IMR-90 (cell line): Measurements from ENCODE around the gene SCGB2A2. TPM values are rescaled to one million over a fixed set of nuclear protein-coding genes. Genes with fewer than 3 reads are reported as not detected.

ENCODE experiments used
- ATAC-seq: fragments of 200-7000 bp; cut with Tn5 transposase; 2 replicates; pipeline ENCODE4 v1.9.1; 2020; ENCODE audit warnings: low read depth, mild to moderate bottlenecking, moderate library complexity
- BruUV-seq: library from RNA; stranded (reverse); fragments of 400-500 nt; replicated peaks from 2 replicates; lab custom pipeline; 2021; lab: Mats Ljungman, UMichigan
- CTCF ChIA-PET: fragments of 300-600 bp; formaldehyde crosslinking; extraction: SDS; loops from one replicate; lab custom pipeline; 2021; ENCODE audit warnings: antibody characterized with exemption; lab: Yijun Ruan, JAX
- POLR2A ChIA-PET: fragments of 300-600 bp; sonication (Branson Sonifier 250); formaldehyde crosslinking; loops from one replicate; lab custom pipeline; 2022; ENCODE audit warnings: antibody characterized with exemption; ENCODE audit not compliant: unreplicated experiment; lab: Charles Lee
- DNase-seq: peaks from one replicate; pipeline ENCODE4 v3.0.0; 2013
- H2AFZ ChIP-seq: replicated peaks from 2 replicates; pipeline ENCODE3; 2013; ENCODE audit warnings: low read length, mild to moderate bottlenecking; ENCODE audit not compliant: poor library complexity
- H2AK5ac ChIP-seq: 2 replicates; pipeline ENCODE4 v1.6.1; 2013; ENCODE audit warnings: low read depth, low read length, inconsistent platforms
- H2AK9ac ChIP-seq: replicated peaks from 2 replicates; pipeline ENCODE3; 2013; ENCODE audit warnings: mild to moderate bottlenecking, low read depth, low read length, moderate library complexity; ENCODE audit not compliant: poor library complexity
- H2BK120ac ChIP-seq: 2 replicates; pipeline ENCODE4 v1.6.1; 2013; ENCODE audit warnings: low read depth, low read length, inconsistent platforms
- H2BK15ac ChIP-seq: 3 replicates; pipeline ENCODE4 v1.6.1; 2013; ENCODE audit warnings: low read depth, low read length, inconsistent platforms
- H2BK20ac ChIP-seq: 2 replicates; pipeline ENCODE4 v1.6.1; 2013; ENCODE audit warnings: low read depth, mild to moderate bottlenecking, inconsistent platforms, low read length, moderate library complexity
- H2BK5ac ChIP-seq: 2 replicates; pipeline ENCODE4 v1.6.1; 2013; ENCODE audit warnings: mild to moderate bottlenecking, low read depth, low read length, inconsistent platforms; ENCODE audit not compliant: poor library complexity, severe bottlenecking
- H3K14ac ChIP-seq: replicated peaks from 2 replicates; pipeline ENCODE4 v1.6.1; 2013; ENCODE audit warnings: low read depth, low read length, inconsistent platforms
- H3K18ac ChIP-seq: 2 replicates; pipeline ENCODE4 v1.6.1; 2013; ENCODE audit warnings: low read depth, low read length, control low read depth
- H3K23ac ChIP-seq: 2 replicates; pipeline ENCODE4 v1.6.1; 2013; ENCODE audit warnings: low read depth, low read length, inconsistent platforms
- H3K27ac ChIP-seq: 2 replicates; pipeline ENCODE4 v1.5.1; 2013; ENCODE audit warnings: mild to moderate bottlenecking, control low read depth, low read length; ENCODE audit not compliant: insufficient read depth
- H3K27me3 ChIP-seq: 2 replicates; pipeline ENCODE4 v1.6.1; 2013; ENCODE audit warnings: low read length; ENCODE audit not compliant: control insufficient read depth, insufficient read depth
- H3K36me3 ChIP-seq: 2 replicates; pipeline ENCODE4 v1.6.1; 2013; ENCODE audit warnings: low read length, mixed read lengths; ENCODE audit not compliant: control insufficient read depth, insufficient read depth
- H3K4ac ChIP-seq: 2 replicates; pipeline ENCODE4 v1.6.1; 2013; ENCODE audit warnings: low read depth, low read length, inconsistent platforms
- H3K4me1 ChIP-seq: 2 replicates; pipeline ENCODE4 v1.6.1; 2013; ENCODE audit warnings: low read length, mixed read lengths; ENCODE audit not compliant: control insufficient read depth, insufficient read depth
- H3K4me2 ChIP-seq: 2 replicates; pipeline ENCODE4 v1.6.1; 2013; ENCODE audit warnings: low read depth, mild to moderate bottlenecking, control low read depth, low read length, moderate library complexity
- H3K4me3 ChIP-seq: 2 replicates; pipeline ENCODE4 v1.5.1; 2013; ENCODE audit warnings: low read depth, mild to moderate bottlenecking, control low read depth, low read length, moderate library complexity; ENCODE audit not compliant: insufficient read depth
- H3K56ac ChIP-seq: 2 replicates; pipeline ENCODE4 v1.6.1; 2013; ENCODE audit warnings: low read length, inconsistent platforms; ENCODE audit not compliant: insufficient read depth; ENCODE audit errors: extremely low read depth
- H3K79me1 ChIP-seq, 2 experiments: 2 replicates each; pipeline ENCODE4 v1.6.1; 2013; ENCODE audit warnings: low read length in 2 of 2, inconsistent platforms in 1 of 2, low read depth in 1 of 2
- H3K9ac ChIP-seq: 2 replicates; pipeline ENCODE4 v1.6.1; 2013; ENCODE audit warnings: low read depth, low read length, control low read depth
- H3K9me1 ChIP-seq: 2 replicates; pipeline ENCODE4 v1.6.1; 2013; ENCODE audit warnings: low read length, inconsistent platforms; ENCODE audit not compliant: insufficient read depth
- H3K9me3 ChIP-seq: 2 replicates; pipeline ENCODE4 v1.6.1; 2013; ENCODE audit warnings: low read length; ENCODE audit not compliant: control insufficient read depth, insufficient read depth
- H4K20me1 ChIP-seq: 2 replicates; pipeline ENCODE4 v1.6.1; 2013; ENCODE audit warnings: low read length, inconsistent platforms; ENCODE audit not compliant: insufficient read depth
- H4K5ac ChIP-seq: 2 replicates; pipeline ENCODE4 v1.6.1; 2013; ENCODE audit warnings: mild to moderate bottlenecking, low read depth, low read length, control low read depth
- H4K8ac ChIP-seq, 2 experiments: 2 replicates each; pipeline ENCODE4 v1.6.1; 2013; ENCODE audit warnings: low read depth in 2 of 2, low read length in 2 of 2, control low read depth in 1 of 2, inconsistent platforms in 1 of 2
- H4K91ac ChIP-seq: 2 replicates; pipeline ENCODE4 v1.6.1; 2013; ENCODE audit warnings: low read depth, low read length, inconsistent platforms; ENCODE audit not compliant: insufficient read depth
- BHLHE40 ChIP-seq: fragments of 150-350 bp; IDR thresholded peaks from 2 replicates; pipeline ENCODE4 v1.6.1; 2016; ENCODE audit warnings: mild to moderate bottlenecking, low read depth, low read length
- CEBPB ChIP-seq: IDR thresholded peaks from 2 replicates; pipeline ENCODE4 v1.6.1; 2012; ENCODE audit warnings: low read depth, low read length, improper control_type of control experiment
- CHD1 ChIP-seq: IDR thresholded peaks from 2 replicates; pipeline ENCODE4 v1.6.1; 2012; ENCODE audit warnings: low read depth, low read length, improper control_type of control experiment
- FOS ChIP-seq: fragments of 150-350 bp; IDR thresholded peaks from 2 replicates; pipeline ENCODE4 v1.6.1; 2016; ENCODE audit warnings: low read depth, low read length
- MAFK ChIP-seq: IDR thresholded peaks from 2 replicates; pipeline ENCODE4 v1.6.1; 2012; ENCODE audit warnings: low read depth, low read length, improper control_type of control experiment
- MAZ ChIP-seq: IDR thresholded peaks from 2 replicates; pipeline ENCODE4 v1.6.1; 2012; ENCODE audit warnings: low read depth, mild to moderate bottlenecking, low read length, improper control_type of control experiment, moderate library complexity, borderline replicate concordance
- MXI1 ChIP-seq: IDR thresholded peaks from 2 replicates; pipeline ENCODE4 v1.6.1; 2012; ENCODE audit warnings: low read depth, mild to moderate bottlenecking, low read length, moderate library complexity, borderline replicate concordance
- NFE2L2 ChIP-seq: fragments of 150-350 bp; IDR thresholded peaks from 2 replicates; pipeline ENCODE4 v1.6.1; 2016; ENCODE audit warnings: low read depth, mild to moderate bottlenecking, low read length
- POLR2A ChIP-seq: IDR thresholded peaks from 2 replicates; pipeline ENCODE4 v1.6.1; 2012; ENCODE audit warnings: mild to moderate bottlenecking, low read depth, low read length
- RAD21 ChIP-seq: IDR thresholded peaks from 2 replicates; pipeline ENCODE4 v1.6.1; 2012; ENCODE audit warnings: low read length, improper control_type of control experiment
- RCOR1 ChIP-seq: IDR thresholded peaks from 2 replicates; pipeline ENCODE4 v1.6.1; 2012; ENCODE audit warnings: mild to moderate bottlenecking, low read length, improper control_type of control experiment; ENCODE audit not compliant: insufficient replicate concordance
- RFX5 ChIP-seq: IDR thresholded peaks from 2 replicates; pipeline ENCODE4 v1.8.0; 2012; ENCODE audit warnings: low read depth, mild to moderate bottlenecking, low read length, moderate library complexity
- SMC3 ChIP-seq: fragments of 150-350 bp; IDR thresholded peaks from 2 replicates; pipeline ENCODE4 v1.6.1; 2016; ENCODE audit warnings: low read depth, mild to moderate bottlenecking, antibody characterized with exemption, low read length, moderate library complexity
- WGBS, 2 experiments: methylation state at CpG; one replicate each; pipeline versions ENCODE4 v1.1.5 to v1.1.7; 2013; ENCODE audit warnings: missing lambda C conversion rate in 2 of 2; ENCODE audit not compliant: insufficient read length in 1 of 2; ENCODE audit errors: extremely low coverage in 2 of 2; 5-methylcytosine and 5-hydroxymethylcytosine counted together
- dilution Hi-C: fragments of 300-500 bp; cut with HindIII; formaldehyde crosslinking; loops from one replicate; pipeline ENCODE4 v1.14.3; 2018; ENCODE audit warnings: low sequenced_read_pairs; ENCODE audit not compliant: unreplicated experiment
- in situ Hi-C: fragments of 300-500 bp; cut with MboI; formaldehyde crosslinking; loops from 3 replicates; pipeline ENCODE4 v1.14.3; 2019; ENCODE audit warnings: low sequenced_read_pairs, inconsistent platforms, mixed read lengths
- intact Hi-C: fragments of 100-400 bp; cut with micrococcal nuclease; formaldehyde crosslinking; loops from 2 replicates; pipeline ENCODE4 v1.10.0; 2022
- polyA plus RNA-seq, 3 experiments: library from polyadenylated mRNA; depleted of rRNA; stranded (reverse); fragments of >200 nt; gene quantifications; 2 replicates each; pipeline ENCODE4 v1.2.3, GENCODE V29; 2012; ENCODE audit warnings: low replicate concordance in 1 of 3
- total RNA-seq: library from RNA; depleted of rRNA; stranded (reverse); fragments of >200 nt; gene quantifications from 2 replicates; pipeline ENCODE4 v1.2.3, GENCODE V29; 2012
- TF ChIP-seq, protein P1 (sequence below): fragments of 150-350 bp; IDR thresholded peaks from 2 replicates; pipeline ENCODE4 v1.6.1; 2016; ENCODE audit warnings: low read depth, mild to moderate bottlenecking, low read length, moderate library complexity, borderline replicate concordance
- TF ChIP-seq, protein P2 (sequence below): fragments of 150-350 bp; IDR thresholded peaks from 2 replicates; pipeline ENCODE4 v1.6.1; 2017; ENCODE audit warnings: mild to moderate bottlenecking, antibody characterized with exemption, low read length, low read depth
- TF ChIP-seq, protein P3 (sequence below): conservative IDR thresholded peaks from 2 replicates; pipeline ENCODE4 v1.5.1; 2012; ENCODE audit warnings: mild to moderate bottlenecking, low read depth, low read length, improper control_type of control experiment

Gene SCGB2A2
- total and polyA plus RNA-seq, 2 of the 4 experiments (the other 2 are of a cell fraction) = not detected

DNA sequence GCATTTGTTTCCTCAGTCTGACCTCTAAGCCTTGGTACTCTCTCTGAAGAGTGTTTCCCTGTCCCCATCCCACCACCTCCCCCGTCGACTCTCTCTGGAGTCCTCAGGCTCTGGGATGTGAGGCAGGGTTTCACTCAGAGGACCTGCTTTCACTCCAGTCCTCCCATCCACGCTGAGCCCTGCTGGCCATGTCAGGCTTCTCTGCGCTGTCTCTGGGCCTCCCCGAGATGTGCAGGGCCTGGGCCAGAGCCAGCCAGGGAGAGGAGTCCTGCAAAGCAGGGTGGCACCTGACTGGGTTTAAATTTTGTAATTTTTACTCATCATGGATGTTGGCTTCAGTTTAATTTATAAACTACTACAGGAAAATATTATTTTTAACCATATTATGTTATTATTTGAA, 3.3 kb downstream of the SCGB2A2 start:
- CTCF ChIA-PET = interaction anchor here (0.5 kb wide), 1 partner anchor 93 kb away, joined by 3 read pairs; no protein-coding TSS in a partner anchor
- H4K5ac ChIP-seq = no peak overlapping the region
- H3K27me3 ChIP-seq = peaks cover 2% of the 10 kb centered on the region; the same call in 1 of the 2 replicates
- H3K18ac ChIP-seq = no peak overlapping the region
- intact Hi-C loops (no loop called here), dilution Hi-C loops (no loop called here), in situ Hi-C loops (no loop called here)
- ATAC-seq = no peak
- no peak overlapping the region for H3K23ac ChIP-seq
- no TSS peak for BruUV-seq
- no peak overlapping the region for H2BK20ac ChIP-seq
- POLR2A ChIA-PET = no interaction called here
- no peak for DNase-seq
- H4K8ac ChIP-seq = no peak overlapping the region
- H3K14ac ChIP-seq = no peak overlapping the region
- no peaks in the 10 kb centered on the region for H3K9me1 ChIP-seq
- no peaks in the 10 kb centered on the region for H4K20me1 ChIP-seq
- H2BK120ac ChIP-seq = no peak overlapping the region
- no peak overlapping the region for H3K9ac ChIP-seq
- H3K4me3 ChIP-seq = no peak overlapping the region
- no peak overlapping the region for H4K91ac ChIP-seq
- H3K36me3 ChIP-seq = no peaks in the 10 kb centered on the region
- H2AK5ac ChIP-seq = no peak overlapping the region
- H2AFZ ChIP-seq = no peak overlapping the region
- no peak overlapping the region for H3K4ac ChIP-seq
- H2BK5ac ChIP-seq = no peak overlapping the region
- no peak overlapping the region for H3K4me2 ChIP-seq
- H2AK9ac ChIP-seq = no peak overlapping the region
- H3K9me3 ChIP-seq = no peaks in the 10 kb centered on the region
- H2BK15ac ChIP-seq = no peak overlapping the region
- no peaks in the 10 kb centered on the region for H3K79me1 ChIP-seq
- H3K4me1 ChIP-seq = no peaks in the 10 kb centered on the region
- no peak overlapping the region for H3K27ac ChIP-seq
- no CpG with 5 or more reads among the region's 5 CpGs for WGBS, 2 experiments
- H3K56ac ChIP-seq = no peak overlapping the region
- TF ChIP-seq, protein P1, sequence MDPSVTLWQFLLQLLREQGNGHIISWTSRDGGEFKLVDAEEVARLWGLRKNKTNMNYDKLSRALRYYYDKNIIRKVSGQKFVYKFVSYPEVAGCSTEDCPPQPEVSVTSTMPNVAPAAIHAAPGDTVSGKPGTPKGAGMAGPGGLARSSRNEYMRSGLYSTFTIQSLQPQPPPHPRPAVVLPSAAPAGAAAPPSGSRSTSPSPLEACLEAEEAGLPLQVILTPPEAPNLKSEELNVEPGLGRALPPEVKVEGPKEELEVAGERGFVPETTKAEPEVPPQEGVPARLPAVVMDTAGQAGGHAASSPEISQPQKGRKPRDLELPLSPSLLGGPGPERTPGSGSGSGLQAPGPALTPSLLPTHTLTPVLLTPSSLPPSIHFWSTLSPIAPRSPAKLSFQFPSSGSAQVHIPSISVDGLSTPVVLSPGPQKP = no peak
- TF ChIP-seq RAD21 = no peak
- TF ChIP-seq SMC3 = no peak
- no peak for TF ChIP-seq POLR2A
- TF ChIP-seq MXI1 = no peak
- no peak for TF ChIP-seq BHLHE40
- no peak for TF ChIP-seq RCOR1
- no peak for TF ChIP-seq MAFK
- no peak for TF ChIP-seq CHD1
- TF ChIP-seq MAZ = no peak
- TF ChIP-seq FOS = no peak
- TF ChIP-seq, protein P2, sequence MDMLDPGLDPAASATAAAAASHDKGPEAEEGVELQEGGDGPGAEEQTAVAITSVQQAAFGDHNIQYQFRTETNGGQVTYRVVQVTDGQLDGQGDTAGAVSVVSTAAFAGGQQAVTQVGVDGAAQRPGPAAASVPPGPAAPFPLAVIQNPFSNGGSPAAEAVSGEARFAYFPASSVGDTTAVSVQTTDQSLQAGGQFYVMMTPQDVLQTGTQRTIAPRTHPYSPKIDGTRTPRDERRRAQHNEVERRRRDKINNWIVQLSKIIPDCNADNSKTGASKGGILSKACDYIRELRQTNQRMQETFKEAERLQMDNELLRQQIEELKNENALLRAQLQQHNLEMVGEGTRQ = no peak
- TF ChIP-seq NFE2L2 = no peak
- no peak for TF ChIP-seq RFX5
- TF ChIP-seq, protein P3, sequence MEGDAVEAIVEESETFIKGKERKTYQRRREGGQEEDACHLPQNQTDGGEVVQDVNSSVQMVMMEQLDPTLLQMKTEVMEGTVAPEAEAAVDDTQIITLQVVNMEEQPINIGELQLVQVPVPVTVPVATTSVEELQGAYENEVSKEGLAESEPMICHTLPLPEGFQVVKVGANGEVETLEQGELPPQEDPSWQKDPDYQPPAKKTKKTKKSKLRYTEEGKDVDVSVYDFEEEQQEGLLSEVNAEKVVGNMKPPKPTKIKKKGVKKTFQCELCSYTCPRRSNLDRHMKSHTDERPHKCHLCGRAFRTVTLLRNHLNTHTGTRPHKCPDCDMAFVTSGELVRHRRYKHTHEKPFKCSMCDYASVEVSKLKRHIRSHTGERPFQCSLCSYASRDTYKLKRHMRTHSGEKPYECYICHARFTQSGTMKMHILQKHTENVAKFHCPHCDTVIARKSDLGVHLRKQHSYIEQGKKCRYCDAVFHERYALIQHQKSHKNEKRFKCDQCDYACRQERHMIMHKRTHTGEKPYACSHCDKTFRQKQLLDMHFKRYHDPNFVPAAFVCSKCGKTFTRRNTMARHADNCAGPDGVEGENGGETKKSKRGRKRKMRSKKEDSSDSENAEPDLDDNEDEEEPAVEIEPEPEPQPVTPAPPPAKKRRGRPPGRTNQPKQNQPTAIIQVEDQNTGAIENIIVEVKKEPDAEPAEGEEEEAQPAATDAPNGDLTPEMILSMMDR = no peak
- TF ChIP-seq CEBPB = no peak
